Activated CD8-positive, alpha-beta memory T cell treated with anti-CD3 and anti-CD28 coated beads for 4 hours (primary cell): ENCODE measurements around the gene RBMS1.

Experiments
- DNase-seq, 2 donors: peaks; one replicate each; pipeline ENCODE4 v3.0.0-alpha.2; 2020; ENCODE audit warnings: low read depth in 2 of 2

The RBMS1 gene

GRCh38 chr2:160224060-160224459 lies 269.5 kb downstream of the RBMS1 start:
- DNase-seq: no peak

- no peak for DNase-seq
These were observed 270.0 kb downstream of the RBMS1 start for GRCh38 chr2:160223560-160223959.

GRCh38 chr2:160222546-160223283 lies 270.9 kb downstream of the RBMS1 start:
- DNase-seq: no peak
